GM21423 (cell line): ENCODE results near the gene VPS8.
"Not testable (repeated sequence)": the region's sequence is repeated elsewhere in the genome, so short reads cannot be mapped to it uniquely, and the experiment has no call there.

ENCODE experiments used
- ATAC-seq: cut with Tn5 transposase; IDR thresholded peaks from one replicate; pipeline ENCODE4 v1.9.1; 2021; ENCODE audit warnings: mild to moderate bottlenecking, moderate library complexity; ENCODE audit not compliant: unreplicated experiment

The VPS8 gene

DNA sequence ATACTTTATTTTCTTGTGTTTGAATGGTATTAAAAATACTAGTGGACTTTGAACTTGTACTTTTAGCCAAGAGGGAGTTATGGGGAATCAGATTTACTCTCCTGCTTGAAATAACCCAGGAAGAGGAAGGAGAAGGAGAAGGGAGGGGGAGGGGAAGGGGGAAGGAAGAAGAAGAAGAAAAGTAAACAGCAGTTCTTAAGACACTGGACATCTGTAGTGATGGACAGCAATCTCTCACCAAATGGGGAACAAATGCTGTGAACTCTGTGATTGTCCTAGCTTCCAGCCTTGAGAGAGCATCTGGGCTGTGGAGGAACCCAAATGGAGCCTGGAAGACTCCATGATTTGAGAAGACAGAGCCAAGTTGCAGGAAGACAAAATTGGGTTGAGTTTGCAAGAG is 52.0 kb downstream of the VPS8 start:
- no peak for ATAC-seq

GRCh38 chr3:184868477-184868876 is 56.5 kb downstream of the VPS8 start:
- no peak for ATAC-seq

DNA sequence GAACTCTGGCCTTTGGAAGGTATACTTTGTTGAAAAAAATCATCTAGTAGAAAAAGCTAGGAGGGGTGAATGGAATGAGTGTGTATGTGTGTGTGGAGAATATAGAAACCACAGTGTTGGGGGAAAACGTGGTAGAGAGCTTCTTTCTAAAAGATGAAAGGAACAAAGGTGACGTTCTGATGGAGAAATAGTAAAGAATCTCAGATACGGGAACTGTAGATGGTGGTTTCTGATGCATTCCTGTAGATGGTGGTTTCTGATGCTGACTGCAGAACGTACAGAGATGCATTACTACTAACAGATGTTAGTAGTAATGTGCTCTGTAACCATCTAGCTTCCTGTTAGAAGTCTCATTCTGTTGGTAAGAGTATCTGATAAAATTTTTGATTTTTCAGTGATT is 60.2 kb downstream of the VPS8 start:
- ATAC-seq: no peak

DNA sequence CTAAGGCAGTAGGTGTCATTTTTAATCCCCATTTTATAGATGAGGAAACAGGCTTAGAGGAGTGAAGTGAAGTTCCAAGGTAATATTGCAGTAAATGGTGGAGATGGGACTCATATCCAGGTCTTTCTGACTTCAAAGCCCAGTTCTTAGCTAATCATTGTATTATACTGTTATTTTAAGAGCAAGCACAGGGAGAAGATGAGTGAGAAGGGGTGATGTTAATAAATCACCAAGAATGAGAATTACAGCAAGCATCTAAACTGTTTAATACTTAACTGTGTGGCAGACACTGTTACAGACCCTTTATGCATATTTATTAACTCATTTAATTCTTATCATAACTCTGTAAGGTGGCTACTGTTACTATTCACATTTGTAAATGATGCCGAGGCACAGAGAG is 61.2 kb downstream of the VPS8 start:
- ATAC-seq: no peak

DNA sequence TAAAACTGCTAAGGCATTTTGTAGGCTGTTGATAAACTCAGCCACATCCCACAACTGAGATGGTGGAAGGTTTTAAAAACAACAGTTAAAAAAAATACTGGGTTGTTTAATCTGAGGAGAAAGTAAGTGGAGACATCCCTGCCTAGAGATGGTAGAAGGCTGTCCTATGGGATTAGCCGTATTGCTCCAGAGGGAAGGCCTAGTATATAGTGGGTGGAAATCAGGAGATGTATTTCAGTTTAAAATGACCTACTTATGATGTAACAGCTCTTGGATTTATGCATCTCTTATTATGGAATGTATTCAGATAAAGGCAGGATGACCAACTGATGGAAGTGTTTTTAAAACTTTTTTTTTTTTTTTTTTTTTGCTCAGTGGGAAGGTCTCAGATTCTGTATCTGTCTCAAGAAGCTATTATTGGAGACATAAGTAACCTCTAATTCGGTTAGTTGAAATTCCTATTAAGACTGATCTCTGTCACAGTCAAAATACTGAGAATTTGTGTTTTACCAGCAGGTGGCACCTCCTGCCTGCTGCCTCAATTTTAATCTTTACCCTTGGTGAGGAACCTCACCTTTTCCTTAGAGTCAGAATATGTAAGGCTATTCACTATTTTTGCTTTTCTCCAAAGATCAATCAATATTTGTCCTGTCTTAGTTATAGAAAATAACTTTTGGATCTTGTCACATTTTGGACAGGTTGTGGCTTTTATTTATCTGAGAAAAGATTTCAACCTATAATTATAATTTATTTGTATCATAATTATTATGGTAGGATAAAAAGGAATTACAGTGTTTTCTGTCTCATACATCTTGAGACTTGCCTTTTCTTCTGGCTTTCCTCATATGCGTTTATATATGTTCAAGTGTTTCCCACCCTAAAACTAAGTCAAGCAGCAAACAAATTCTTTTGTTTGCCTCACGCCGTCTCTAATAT is 63.0 kb downstream of the VPS8 start:
- ATAC-seq: no peak

- no peak for ATAC-seq
These were observed 68.5 kb downstream of the VPS8 start for GRCh38 chr3:184880276-184881019.

DNA sequence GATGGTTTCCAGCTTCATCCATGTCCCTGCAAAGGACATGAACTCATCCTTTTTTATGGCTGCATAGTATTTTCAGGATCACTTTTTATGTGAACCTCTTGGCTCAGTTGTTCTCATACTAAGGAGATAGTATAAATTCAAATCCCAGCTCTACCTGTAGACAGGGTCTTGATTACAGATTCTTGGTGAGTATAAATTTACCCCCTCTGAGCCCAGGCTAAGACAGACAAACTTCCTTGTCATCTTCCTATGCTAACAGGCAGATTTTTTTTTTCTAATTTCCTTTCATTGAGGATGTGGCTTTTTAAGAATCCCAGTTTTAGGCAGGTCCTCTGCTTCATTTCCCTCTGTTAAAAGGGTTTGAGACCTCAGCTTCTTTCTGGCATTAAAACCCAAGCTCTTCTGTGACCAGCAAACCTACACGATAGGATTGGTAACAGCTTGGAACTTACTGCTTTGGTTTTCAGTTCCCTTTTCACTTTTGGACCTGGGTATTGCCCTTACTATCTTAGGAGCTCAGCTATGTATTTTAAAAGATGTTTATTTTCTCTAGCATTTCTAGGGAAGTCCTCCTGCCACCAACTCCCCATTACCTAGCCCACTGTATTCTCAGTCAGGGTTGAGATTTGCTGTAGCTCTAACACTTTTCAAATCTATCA is 72.5 kb downstream of the VPS8 start:
- ATAC-seq: peak; percentile 93

DNA sequence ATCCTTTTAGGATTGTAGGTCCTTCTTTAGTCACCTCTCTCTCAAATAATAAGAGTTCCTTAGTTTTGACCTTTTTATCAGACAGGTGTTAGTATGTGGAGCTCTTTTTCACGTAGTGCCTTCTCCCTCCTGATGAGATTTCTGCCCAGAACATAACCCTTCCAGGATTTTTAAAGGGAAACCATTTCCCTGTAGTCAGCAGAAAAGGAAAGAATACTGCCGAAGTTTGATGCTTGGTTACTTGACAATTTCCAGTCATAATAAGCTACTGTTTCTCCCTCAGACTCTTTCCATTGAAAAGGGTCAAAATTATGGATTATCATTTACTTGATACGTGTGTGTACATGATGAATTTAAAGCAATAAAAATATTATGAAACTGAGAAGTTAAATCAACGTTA is 73.1 kb downstream of the VPS8 start:
- no peak for ATAC-seq

- no peak for ATAC-seq
These were observed 75.6 kb downstream of the VPS8 start for GRCh38 chr3:184887574-184887973.

- no peak for ATAC-seq
These were observed 77.4 kb downstream of the VPS8 start for GRCh38 chr3:184889312-184889904.

DNA sequence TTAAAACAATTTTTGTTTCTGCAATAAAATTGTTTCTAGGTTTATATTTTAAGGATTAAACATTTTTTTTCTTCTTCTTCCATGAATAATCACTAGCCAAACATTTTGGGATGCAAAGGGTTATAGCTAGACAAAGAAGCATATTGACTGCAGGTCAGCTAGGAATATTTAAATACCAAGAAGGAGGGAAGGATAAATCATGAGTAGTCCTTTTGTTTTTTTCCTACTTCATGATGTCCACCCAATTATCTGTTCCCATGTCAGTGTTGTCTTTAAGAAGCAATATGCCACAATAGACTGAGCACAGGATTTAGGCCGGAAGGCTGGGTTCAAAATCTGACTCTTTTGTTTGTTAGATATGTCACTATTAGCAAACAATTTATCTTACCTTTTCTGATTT is 82.1 kb downstream of the VPS8 start:
- no peak for ATAC-seq

- ATAC-seq: no peak
These were observed 83.4 kb downstream of the VPS8 start for GRCh38 chr3:184895350-184895749.

GRCh38 chr3:184896336-184896735 is 84.4 kb downstream of the VPS8 start:
- ATAC-seq: no peak

DNA sequence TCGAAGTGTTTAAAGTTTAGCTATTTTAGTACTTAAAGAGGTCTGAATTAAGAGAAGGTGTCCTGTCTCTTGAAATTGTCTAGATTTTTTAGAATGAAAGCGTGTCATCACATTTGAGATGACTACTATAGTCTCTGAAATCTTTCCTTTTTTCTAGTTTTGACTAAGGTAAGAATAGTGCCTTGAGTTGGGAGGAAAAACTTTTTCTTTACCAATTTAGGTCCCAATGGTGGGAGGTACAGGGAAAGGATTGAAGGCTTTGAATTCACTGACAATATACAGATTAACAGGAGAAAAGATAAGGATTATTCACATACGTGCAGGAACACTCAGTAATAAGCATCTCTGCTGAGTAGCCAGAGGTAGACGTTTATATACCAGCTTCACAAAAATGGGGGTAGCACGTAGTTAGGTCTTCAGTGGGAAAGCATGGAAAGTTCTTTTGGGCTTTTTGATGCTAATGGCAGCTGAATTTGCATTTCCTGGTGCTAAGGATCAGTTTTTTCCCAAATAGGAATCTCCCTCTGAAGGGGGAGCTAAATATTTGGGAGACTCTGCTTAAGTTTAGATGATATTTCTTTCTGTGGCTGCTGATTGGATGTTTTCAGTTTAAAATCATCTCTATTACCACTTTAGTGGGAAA is 88.1 kb downstream of the VPS8 start:
- ATAC-seq: no peak

DNA sequence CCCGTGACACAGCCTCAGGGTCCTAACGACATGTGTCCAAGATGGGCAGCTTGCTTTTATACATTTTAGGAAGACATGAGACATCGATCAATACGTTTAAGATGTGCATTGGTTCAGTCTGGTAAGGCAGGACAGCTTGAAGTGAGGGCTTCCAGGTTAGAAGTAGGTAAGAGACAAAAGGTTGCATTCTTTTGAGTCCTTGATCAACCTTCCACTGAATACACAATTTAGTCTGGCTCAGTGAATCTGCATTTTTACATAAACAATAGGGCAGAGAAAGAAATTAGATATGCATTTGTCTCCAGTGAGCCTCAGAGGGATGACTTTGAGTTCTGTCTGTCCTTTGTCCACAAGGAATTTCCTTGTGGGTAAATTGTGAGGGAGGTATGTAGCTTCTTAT is 95.1 kb downstream of the VPS8 start:
- ATAC-seq: not testable (repeated sequence)

- no peak for ATAC-seq
These were observed 96.0 kb downstream of the VPS8 start for GRCh38 chr3:184907681-184908649.

GRCh38 chr3:184908859-184909258 is 96.9 kb downstream of the VPS8 start:
- ATAC-seq: no peak

GRCh38 chr3:184910664-184911063 is 98.7 kb downstream of the VPS8 start:
- no peak for ATAC-seq

- ATAC-seq: no peak
These were observed 99.6 kb downstream of the VPS8 start for GRCh38 chr3:184911570-184911969.

GRCh38 chr3:184912163-184912562 is 100.2 kb downstream of the VPS8 start:
- no peak for ATAC-seq
